ENCODE results near the gene ELOVL5. TPM values are rescaled to one million over a fixed set of nuclear protein-coding genes. Genes with fewer than 3 reads are reported as not detected.

The ELOVL5 gene, protein sequence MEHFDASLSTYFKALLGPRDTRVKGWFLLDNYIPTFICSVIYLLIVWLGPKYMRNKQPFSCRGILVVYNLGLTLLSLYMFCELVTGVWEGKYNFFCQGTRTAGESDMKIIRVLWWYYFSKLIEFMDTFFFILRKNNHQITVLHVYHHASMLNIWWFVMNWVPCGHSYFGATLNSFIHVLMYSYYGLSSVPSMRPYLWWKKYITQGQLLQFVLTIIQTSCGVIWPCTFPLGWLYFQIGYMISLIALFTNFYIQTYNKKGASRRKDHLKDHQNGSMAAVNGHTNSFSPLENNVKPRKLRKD
- polyA plus RNA-seq (2013, experiment 1 of 2) = 165 TPM
- 163 TPM for polyA plus RNA-seq (2013, experiment 2 of 2)

DNA sequence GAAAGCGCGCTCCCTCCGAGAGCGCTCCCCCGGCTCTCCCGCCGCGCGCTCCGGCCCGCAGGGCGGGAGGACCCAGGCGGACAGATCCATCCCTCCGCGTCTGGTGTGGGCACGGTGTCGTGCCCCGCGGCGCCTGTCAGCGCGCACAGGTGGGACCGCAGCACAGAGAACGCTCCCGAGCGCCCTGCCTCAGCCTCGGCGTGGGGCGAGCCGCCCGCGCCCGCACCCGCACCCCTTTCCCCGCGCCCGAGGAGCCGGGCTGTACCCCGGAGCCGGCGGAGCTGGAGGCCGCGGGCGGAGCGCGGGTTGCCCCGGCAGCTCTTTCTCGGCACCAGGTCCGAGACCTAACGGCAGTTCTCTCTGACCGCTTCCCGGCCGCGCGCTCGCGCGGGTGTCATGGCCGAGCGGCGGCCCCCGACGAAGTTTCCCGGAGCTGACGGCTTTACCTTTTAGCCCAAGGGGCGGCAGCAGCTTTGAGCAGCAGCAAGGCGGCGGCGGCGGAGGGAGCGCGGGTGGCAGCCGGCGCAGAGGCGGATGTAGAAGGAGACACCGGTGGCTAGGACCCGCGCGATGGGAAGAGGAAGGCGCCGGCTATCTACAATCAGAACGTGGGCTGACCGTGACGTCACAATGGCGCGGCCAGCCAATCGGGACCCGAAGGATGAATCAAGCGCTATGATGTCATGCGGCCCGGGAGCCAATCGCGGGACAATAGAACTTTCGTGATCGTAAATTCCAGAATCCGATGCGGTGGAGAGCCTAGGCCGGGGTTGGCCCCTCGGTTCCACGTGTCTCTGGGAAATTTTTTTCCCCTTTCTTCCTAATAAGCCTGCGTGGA is at the start of gene ELOVL5:
ELOVL5 (minus strand) TSS at position 580 of the 838 bp plus-strand sequence. CDS start 53,251 bp downstream, outside the sequence.
- no peak within 1 kb of the TSS for H3K4ac ChIP-seq (ENCODE audit: low read length)
- H3K14ac ChIP-seq (ENCODE audit: low read length) = peak within 1 kb of the TSS; percentile 26
- peaks cover 2 to 4% of the 10 kb centered on the region in 2 donors for H3K4me1 ChIP-seq (ENCODE audit: control insufficient read depth in 2 of 2, insufficient read depth in 1 of 2, low read depth in 1 of 2, low read length in 2 of 2)
- H2BK120ac ChIP-seq (ENCODE audit: low read depth, low read length) = peak within 1 kb of the TSS; percentile 65
- H4K91ac ChIP-seq (ENCODE audit: low read depth, low read length, poor library complexity) = peak within 1 kb of the TSS; percentile 30
- peaks cover 5% of the 10 kb centered on the region for H3K79me1 ChIP-seq (ENCODE audit: low read depth, low read length)
- peak within 1 kb of the TSS; percentile 95 to 100 for H3K4me3 ChIP-seq (ENCODE audit: low read length in 2 of 2)
- H3K27me3 ChIP-seq (ENCODE audit: control insufficient read depth in 3 of 3, insufficient read depth in 3 of 3, low read depth in 1 of 3, low read length in 3 of 3) = no peaks in the 10 kb centered on the region
- H3K9me3 ChIP-seq (replicated peaks in 1 of 2; ENCODE audit: control insufficient read depth in 2 of 2, insufficient read depth in 1 of 2, low read depth in 1 of 2, low read length in 2 of 2) = peaks cover 0 to 4% of the 10 kb centered on the region in 2 donors
- no CpG with 5 or more reads among the region's 101 CpGs for WGBS, 2 donors (ENCODE audit: extremely low coverage in 2 of 2, insufficient read length in 2 of 2, insufficient replicate concordance in 1 of 2)
- H2AK5ac ChIP-seq (ENCODE audit: low read depth, low read length) = peak within 1 kb of the TSS; percentile 28
- H3K36me3 ChIP-seq (replicated peaks in 1 of 2; ENCODE audit: control insufficient read depth in 2 of 2, insufficient read depth in 2 of 2, low read length in 2 of 2) = peaks cover 0 to 29% of the 10 kb centered on the region in 2 donors
- DNase-seq (ENCODE audit: low spot score) = peak; percentile 92
- H2BK5ac ChIP-seq (ENCODE audit: low read length) = peak within 1 kb of the TSS; percentile 89
- no peak within 1 kb of the TSS for H2BK12ac ChIP-seq (ENCODE audit: low read length)
- peak within 1 kb of the TSS; percentile 95 for H3K23ac ChIP-seq (ENCODE audit: low read depth, low read length, poor library complexity)
- H3K27ac ChIP-seq (replicated peaks; ENCODE audit: low read length) = peak within 1 kb of the TSS; percentile 87
- peak within 1 kb of the TSS; percentile 93 for H3K18ac ChIP-seq (ENCODE audit: low read length)
- peak within 1 kb of the TSS; percentile 70 for H3K4me2 ChIP-seq (ENCODE audit: insufficient read depth, low read length, poor library complexity, severe bottlenecking)
- peak within 1 kb of the TSS; percentile 35 for H2BK15ac ChIP-seq (ENCODE audit: low read length)
- no peak within 1 kb of the TSS for H4K8ac ChIP-seq (ENCODE audit: low read depth, low read length)
- peak within 1 kb of the TSS; percentile 88 for H2AFZ ChIP-seq (ENCODE audit: low read length)
- H3K9ac ChIP-seq (ENCODE audit: low read depth, low read length, poor library complexity) = peak within 1 kb of the TSS; percentile 94

DNA sequence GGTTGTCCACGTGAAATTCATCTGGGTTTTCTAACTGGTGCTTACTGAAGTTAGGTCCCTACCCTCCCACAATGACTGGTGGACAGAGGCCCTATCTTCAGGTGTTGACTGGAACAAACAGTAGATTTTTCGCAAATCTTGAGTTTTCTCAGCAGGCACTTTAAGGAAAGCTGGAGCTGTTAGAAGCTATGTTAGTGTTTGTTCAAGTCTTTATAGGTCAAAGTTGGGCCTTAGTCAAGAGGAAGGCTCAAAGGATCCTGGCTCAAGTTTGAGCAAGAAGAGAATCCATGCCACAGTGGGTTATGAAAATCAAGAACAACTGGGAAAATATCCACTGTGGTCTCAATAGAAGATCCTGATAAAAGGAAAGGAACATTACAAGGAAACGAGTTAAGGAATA is 48.5 kb upstream of the ELOVL5 start:
- H3K4me1 ChIP-seq (ENCODE audit: control insufficient read depth in 2 of 2, insufficient read depth in 1 of 2, low read depth in 1 of 2, low read length in 2 of 2) = no peaks in the 10 kb centered on the region
- DNase-seq (ENCODE audit: low spot score) = no peak
- H2BK120ac ChIP-seq (ENCODE audit: low read depth, low read length) = no peak overlapping the region
- no peak overlapping the region for H3K14ac ChIP-seq (ENCODE audit: low read length)
- no peak overlapping the region for H3K4ac ChIP-seq (ENCODE audit: low read length)
- no peak overlapping the region for H4K91ac ChIP-seq (ENCODE audit: low read depth, low read length, poor library complexity)
- H3K9ac ChIP-seq (ENCODE audit: low read depth, low read length, poor library complexity) = no peak overlapping the region
- no CpG with 5 or more reads among the region's 3 CpGs for WGBS, 2 donors (ENCODE audit: extremely low coverage in 2 of 2, insufficient read length in 2 of 2, insufficient replicate concordance in 1 of 2)
- no peak overlapping the region for H2AK5ac ChIP-seq (ENCODE audit: low read depth, low read length)
- no peak overlapping the region for H3K23ac ChIP-seq (ENCODE audit: low read depth, low read length, poor library complexity)
- no peak overlapping the region for H3K4me3 ChIP-seq (ENCODE audit: low read length in 2 of 2)
- H2BK15ac ChIP-seq (ENCODE audit: low read length) = no peak overlapping the region
- no peak overlapping the region for H3K18ac ChIP-seq (ENCODE audit: low read length)
- no peak overlapping the region for H4K8ac ChIP-seq (ENCODE audit: low read depth, low read length)
- H3K27me3 ChIP-seq (ENCODE audit: control insufficient read depth in 3 of 3, insufficient read depth in 3 of 3, low read depth in 1 of 3, low read length in 3 of 3) = peaks cover 0 to 8% (median 0%) of the 10 kb centered on the region in 3 experiments
- no peak overlapping the region for H3K27ac ChIP-seq (replicated peaks; ENCODE audit: low read length)
- H3K4me2 ChIP-seq (ENCODE audit: insufficient read depth, low read length, poor library complexity, severe bottlenecking) = no peak overlapping the region
- no peaks in the 10 kb centered on the region for H3K79me1 ChIP-seq (ENCODE audit: low read depth, low read length)
- no peaks in the 10 kb centered on the region for H3K9me3 ChIP-seq (replicated peaks in 1 of 2; ENCODE audit: control insufficient read depth in 2 of 2, insufficient read depth in 1 of 2, low read depth in 1 of 2, low read length in 2 of 2)
- no peak overlapping the region for H2AFZ ChIP-seq (ENCODE audit: low read length)
- H3K36me3 ChIP-seq (replicated peaks in 1 of 2; ENCODE audit: control insufficient read depth in 2 of 2, insufficient read depth in 2 of 2, low read length in 2 of 2) = no peaks in the 10 kb centered on the region
- H2BK12ac ChIP-seq (ENCODE audit: low read length) = no peak overlapping the region
- no peak overlapping the region for H2BK5ac ChIP-seq (ENCODE audit: low read length)

DNA sequence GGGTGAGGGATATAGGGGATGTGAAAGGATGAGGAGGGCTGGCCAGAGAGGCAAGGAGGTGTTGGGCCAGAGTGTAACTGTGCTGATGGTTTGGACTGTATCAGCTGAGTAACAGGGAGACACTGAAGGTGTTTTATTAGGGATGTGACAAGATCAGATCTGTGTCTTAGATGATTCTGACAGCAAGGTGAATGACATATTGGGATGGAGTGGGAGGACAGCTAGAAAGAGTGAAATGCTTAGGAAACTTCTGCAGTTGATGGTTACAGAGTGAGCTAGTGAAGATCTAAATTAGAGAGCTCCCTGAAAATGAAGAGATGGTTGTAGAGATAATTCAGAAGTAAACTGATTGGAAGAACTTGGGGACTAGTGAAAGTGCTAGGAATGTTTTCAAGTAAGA is 47.2 kb upstream of the ELOVL5 start:
- Histone ChIP-seq H2BK5ac (ENCODE audit: low read length) (no peak overlapping the region), H2AFZ (ENCODE audit: low read length) (no peak overlapping the region), H3K9me3 (replicated peaks in 1 of 2; ENCODE audit: control insufficient read depth in 2 of 2, insufficient read depth in 1 of 2, low read depth in 1 of 2, low read length in 2 of 2) (no peaks in the 10 kb centered on the region), H3K36me3 (replicated peaks in 1 of 2; ENCODE audit: control insufficient read depth in 2 of 2, insufficient read depth in 2 of 2, low read length in 2 of 2) (no peaks in the 10 kb centered on the region), H2BK12ac (ENCODE audit: low read length) (no peak overlapping the region), H2AK5ac (ENCODE audit: low read depth, low read length) (no peak overlapping the region), H3K4me1 (ENCODE audit: control insufficient read depth in 2 of 2, insufficient read depth in 1 of 2, low read depth in 1 of 2, low read length in 2 of 2) (no peaks in the 10 kb centered on the region), H3K23ac (ENCODE audit: low read depth, low read length, poor library complexity) (no peak overlapping the region), H2BK15ac (ENCODE audit: low read length) (no peak overlapping the region), H4K8ac (ENCODE audit: low read depth, low read length) (no peak overlapping the region), H3K9ac (ENCODE audit: low read depth, low read length, poor library complexity) (no peak overlapping the region), H3K4ac (ENCODE audit: low read length) (no peak overlapping the region), H3K4me2 (ENCODE audit: insufficient read depth, low read length, poor library complexity, severe bottlenecking) (no peak overlapping the region), H4K91ac (ENCODE audit: low read depth, low read length, poor library complexity) (no peak overlapping the region), H3K79me1 (ENCODE audit: low read depth, low read length) (no peaks in the 10 kb centered on the region), H3K14ac (ENCODE audit: low read length) (no peak overlapping the region), H3K4me3 (ENCODE audit: low read length in 2 of 2) (no peak overlapping the region), H3K27ac (replicated peaks; ENCODE audit: low read length) (no peak overlapping the region), H3K27me3 (ENCODE audit: control insufficient read depth in 3 of 3, insufficient read depth in 3 of 3, low read depth in 1 of 3, low read length in 3 of 3) (peaks cover 0 to 10% (median 0%) of the 10 kb centered on the region in 3 experiments), H2BK120ac (ENCODE audit: low read depth, low read length) (no peak overlapping the region), H3K18ac (ENCODE audit: low read length) (no peak overlapping the region)
- no peak for DNase-seq (ENCODE audit: low spot score)

DNA sequence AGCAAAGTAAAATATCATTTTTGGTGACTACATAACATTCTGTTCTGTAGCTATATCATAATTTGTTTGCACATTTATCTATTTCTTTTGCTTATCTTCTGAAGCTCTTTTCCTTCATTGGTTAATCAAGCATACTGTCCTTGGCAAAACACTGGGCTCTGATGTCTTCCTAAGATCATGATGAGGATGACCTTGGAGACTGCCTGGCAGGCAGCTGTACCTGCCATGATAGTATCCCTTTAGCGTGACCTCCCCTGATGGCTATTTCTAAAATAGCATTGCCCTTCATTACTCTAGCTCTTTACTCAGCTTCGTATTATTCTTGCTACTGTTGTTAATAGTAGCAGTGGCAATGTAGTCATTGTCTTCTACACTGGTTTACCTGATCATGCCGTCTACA is 46.0 kb upstream of the ELOVL5 start:
- H3K4me3 ChIP-seq (ENCODE audit: low read length in 2 of 2) = no peak overlapping the region
- no peak overlapping the region for H3K14ac ChIP-seq (ENCODE audit: low read length)
- H3K9me3 ChIP-seq (replicated peaks in 1 of 2; ENCODE audit: control insufficient read depth in 2 of 2, insufficient read depth in 1 of 2, low read depth in 1 of 2, low read length in 2 of 2) = no peaks in the 10 kb centered on the region
- no peaks in the 10 kb centered on the region for H3K79me1 ChIP-seq (ENCODE audit: low read depth, low read length)
- no peak for DNase-seq (ENCODE audit: low spot score)
- H2BK5ac ChIP-seq (ENCODE audit: low read length) = no peak overlapping the region
- no CpG with 5 or more reads among the region's 3 CpGs for WGBS, 2 donors (ENCODE audit: extremely low coverage in 2 of 2, insufficient read length in 2 of 2, insufficient replicate concordance in 1 of 2)
- no peak overlapping the region for H3K27ac ChIP-seq (replicated peaks; ENCODE audit: low read length)
- no peak overlapping the region for H2BK15ac ChIP-seq (ENCODE audit: low read length)
- no peak overlapping the region for H3K4ac ChIP-seq (ENCODE audit: low read length)
- peaks cover 0 to 10% (median 0%) of the 10 kb centered on the region in 3 experiments for H3K27me3 ChIP-seq (ENCODE audit: control insufficient read depth in 3 of 3, insufficient read depth in 3 of 3, low read depth in 1 of 3, low read length in 3 of 3)
- no peak overlapping the region for H3K4me2 ChIP-seq (ENCODE audit: insufficient read depth, low read length, poor library complexity, severe bottlenecking)
- H3K36me3 ChIP-seq (replicated peaks in 1 of 2; ENCODE audit: control insufficient read depth in 2 of 2, insufficient read depth in 2 of 2, low read length in 2 of 2) = no peaks in the 10 kb centered on the region
- H3K23ac ChIP-seq (ENCODE audit: low read depth, low read length, poor library complexity) = no peak overlapping the region
- H4K91ac ChIP-seq (ENCODE audit: low read depth, low read length, poor library complexity) = no peak overlapping the region
- H3K18ac ChIP-seq (ENCODE audit: low read length) = no peak overlapping the region
- no peak overlapping the region for H3K9ac ChIP-seq (ENCODE audit: low read depth, low read length, poor library complexity)
- no peak overlapping the region for H4K8ac ChIP-seq (ENCODE audit: low read depth, low read length)
- no peak overlapping the region for H2BK12ac ChIP-seq (ENCODE audit: low read length)
- no peak overlapping the region for H2BK120ac ChIP-seq (ENCODE audit: low read depth, low read length)
- no peak overlapping the region for H2AFZ ChIP-seq (ENCODE audit: low read length)
- no peak overlapping the region for H2AK5ac ChIP-seq (ENCODE audit: low read depth, low read length)
- H3K4me1 ChIP-seq (ENCODE audit: control insufficient read depth in 2 of 2, insufficient read depth in 1 of 2, low read depth in 1 of 2, low read length in 2 of 2) = no peaks in the 10 kb centered on the region
